ENCODE data around the gene GOLT1B.

GOLT1B gene

GRCh38 chr12:21562859-21563258 is 61.3 kb downstream of the GOLT1B start:
- no peaks in the 10 kb centered on the region for H3K4me1 Mint-ChIP-seq
- no peak overlapping the region for H3K4me3 Mint-ChIP-seq
- H3K27ac Mint-ChIP-seq, result no peak overlapping the region

GRCh38 chr12:21566223-21566906 is 64.8 kb downstream of the GOLT1B start:
- Mint-ChIP-seq H3K4me1 (no peaks in the 10 kb centered on the region), H3K27ac (no peak overlapping the region), H3K27me3 (no peaks in the 10 kb centered on the region), H3K4me3 (no peak overlapping the region), H3K9me3 (no peaks in the 10 kb centered on the region), H3K36me3 (no peaks in the 10 kb centered on the region)
- CTCF ChIA-PET, result no interaction called here
- no peak for DNase-seq

More at GRCh38 chr12:21562859-21563258, 61.3 kb downstream of the GOLT1B start:
- no peaks in the 10 kb centered on the region for H3K36me3 Mint-ChIP-seq
- CTCF ChIA-PET, result no interaction called here
- no peaks in the 10 kb centered on the region for H3K27me3 Mint-ChIP-seq
- no peak for DNase-seq
- H3K9me3 Mint-ChIP-seq, result no peaks in the 10 kb centered on the region

- no peaks in the 10 kb centered on the region for H3K4me1 Mint-ChIP-seq
- CTCF ChIA-PET, result no interaction called here
Measured at GRCh38 chr12:21566907-21567394, 65.4 kb downstream of the GOLT1B start.

More at GRCh38 chr12:21566907-21567394, 65.4 kb downstream of the GOLT1B start:
- DNase-seq, result no peak
- no peak overlapping the region for H3K4me3 Mint-ChIP-seq
- H3K27ac Mint-ChIP-seq, result no peak overlapping the region
- no peaks in the 10 kb centered on the region for H3K9me3 Mint-ChIP-seq
- H3K36me3 Mint-ChIP-seq, result no peaks in the 10 kb centered on the region
- H3K27me3 Mint-ChIP-seq, result no peaks in the 10 kb centered on the region

Measured in activated naive CD4-positive, alpha-beta T cell treated with anti-CD3 and anti-CD28 coated beads, Interleukin-2, amount 10 ng/mL, durations not matched to agents 7 days and 5 days (primary cell).